Measurements from ENCODE around the gene REEP1.

DNA sequence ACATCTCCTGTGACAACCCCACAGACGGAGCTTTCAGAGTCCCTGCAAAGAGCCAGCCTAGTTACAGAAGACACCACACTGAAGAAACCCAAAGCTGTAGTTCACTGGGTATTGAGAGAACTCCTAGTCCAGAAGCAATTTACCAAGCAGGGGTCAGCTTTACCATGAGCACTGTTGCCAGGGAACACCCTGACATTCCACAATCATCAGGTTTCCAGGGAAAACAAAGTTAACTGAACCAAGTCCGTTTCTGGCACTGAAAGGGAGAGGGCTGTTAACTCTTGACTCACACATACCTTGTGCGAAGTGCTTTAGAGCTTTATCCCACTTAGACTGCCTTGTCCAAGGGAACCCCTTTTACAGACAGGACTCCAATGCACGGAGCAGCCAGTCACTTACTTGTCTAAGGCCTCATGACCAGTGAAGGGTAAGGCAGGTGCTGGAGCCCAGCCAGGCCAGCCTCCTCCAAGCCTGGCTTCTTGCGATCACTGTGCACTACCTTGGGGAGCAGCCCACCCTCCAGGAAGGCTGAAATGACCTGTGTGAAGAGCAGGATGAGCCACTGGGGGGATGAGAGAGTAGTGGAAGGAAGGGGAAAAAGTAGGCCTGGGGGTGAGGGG, 53.9 kb downstream of the REEP1 start:
- TF ChIP-seq GATA3 (IDR thresholded peaks at IDR 0.05; ENCODE audit: low read depth, low read length) (no peak), GATA2 (IDR thresholded peaks at IDR 0.05; ENCODE audit: low read depth, low read length) (no peak)

Measured in SH-SY5Y (cell line).